NCI-H345 (cell line): Measurements from ENCODE around the gene NRXN3.
"Not testable (repeated sequence)": the region's sequence is repeated elsewhere in the genome, so short reads cannot be mapped to it uniquely, and the experiment has no call there.

Experiments used
- DNase-seq: peaks from one replicate; lab custom pipeline; 2025; lab: John Stamatoyannopoulos, UW

The NRXN3 gene

DNA sequence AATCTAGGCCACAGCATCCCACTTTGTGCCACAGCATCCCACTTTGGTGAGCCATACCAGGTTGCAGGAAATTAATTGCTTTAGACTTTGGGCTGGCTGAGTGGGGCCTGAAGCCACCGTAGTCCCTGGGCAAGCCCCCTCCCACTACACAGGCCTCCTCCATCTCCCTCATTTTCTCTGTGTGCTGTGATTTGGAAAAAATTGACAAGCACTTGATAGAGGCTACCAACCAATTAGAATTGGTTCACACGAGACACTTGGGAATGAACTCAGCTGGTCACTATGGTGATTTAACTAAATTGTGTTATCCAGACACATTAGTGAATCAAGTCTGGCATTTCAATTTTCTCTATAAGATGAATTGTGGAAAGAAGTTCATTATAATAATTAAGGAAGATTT is 1560.0 kb downstream of the NRXN3 start:
- no peak for DNase-seq

DNA sequence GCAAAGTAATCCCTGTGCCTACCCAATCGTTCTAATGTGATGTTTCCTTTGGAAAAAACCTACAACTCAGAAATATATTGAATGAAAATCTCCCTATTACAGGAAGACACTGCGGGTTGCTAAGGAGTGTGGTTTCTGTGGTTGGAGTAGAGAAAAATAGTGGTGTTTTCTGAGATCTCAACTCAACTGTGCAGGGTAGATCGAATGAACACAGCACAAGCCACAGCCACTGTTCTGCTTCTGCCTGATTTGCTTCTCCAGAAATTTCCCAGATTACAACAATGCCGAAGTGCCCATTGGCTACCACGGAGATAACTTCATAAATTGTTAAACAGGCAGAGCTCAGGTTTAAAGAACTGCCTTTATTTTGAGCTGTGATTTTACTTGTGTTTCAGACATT is 1560.8 kb downstream of the NRXN3 start:
- no peak for DNase-seq

DNA sequence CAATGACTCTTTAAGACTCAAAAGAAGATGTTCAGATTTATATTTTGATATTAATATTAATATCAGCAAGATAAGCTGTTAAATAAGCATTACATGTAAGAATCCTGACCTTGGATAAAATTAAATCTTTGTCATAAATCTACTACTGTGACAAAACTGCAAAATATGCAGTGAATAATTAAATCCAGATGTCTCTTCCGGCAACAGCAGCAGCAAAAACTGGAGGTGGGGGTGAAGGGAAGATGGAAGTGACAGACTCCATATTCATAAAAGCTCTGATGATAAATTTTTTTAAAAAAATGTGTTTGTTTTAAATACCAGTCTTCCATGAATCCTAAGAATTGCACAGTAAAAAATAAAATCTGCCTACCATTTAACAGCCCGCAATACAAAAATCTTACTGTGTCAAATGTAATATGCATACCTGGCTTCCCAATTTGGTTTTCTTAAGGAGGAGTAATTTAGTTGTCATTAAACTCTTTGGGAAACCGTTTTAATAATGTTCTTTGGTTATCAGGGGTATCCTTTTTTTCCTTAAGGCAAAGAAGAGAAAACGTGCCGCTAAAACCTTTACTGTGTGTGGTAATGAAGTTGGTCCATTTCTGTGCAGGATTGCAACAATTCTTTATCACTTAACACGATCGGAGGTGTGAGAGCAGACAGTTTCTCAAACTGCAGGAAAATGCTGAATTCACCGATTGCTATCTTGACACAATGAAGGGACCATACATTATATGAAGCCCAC is 1562.9 kb downstream of the NRXN3 start:
- no peak for DNase-seq

DNA sequence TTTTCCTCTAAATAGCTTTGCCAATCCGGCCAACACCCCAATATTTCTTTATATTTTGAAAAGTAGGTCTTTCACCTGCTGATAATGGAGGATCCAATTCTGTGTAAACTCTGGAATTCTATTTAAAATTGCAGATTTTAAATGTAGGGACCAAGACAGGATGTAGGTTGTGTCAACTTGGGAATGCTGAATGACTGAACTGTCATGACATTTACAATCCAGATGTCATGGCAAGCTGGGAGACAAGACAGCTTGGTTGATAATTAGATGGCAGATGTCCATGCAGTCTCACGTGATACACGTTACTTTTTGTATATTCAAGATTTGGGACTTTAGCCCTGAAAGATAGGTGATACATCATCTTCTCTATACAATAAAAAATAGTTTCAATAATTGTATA is 1564.0 kb downstream of the NRXN3 start:
- no peak for DNase-seq

DNA sequence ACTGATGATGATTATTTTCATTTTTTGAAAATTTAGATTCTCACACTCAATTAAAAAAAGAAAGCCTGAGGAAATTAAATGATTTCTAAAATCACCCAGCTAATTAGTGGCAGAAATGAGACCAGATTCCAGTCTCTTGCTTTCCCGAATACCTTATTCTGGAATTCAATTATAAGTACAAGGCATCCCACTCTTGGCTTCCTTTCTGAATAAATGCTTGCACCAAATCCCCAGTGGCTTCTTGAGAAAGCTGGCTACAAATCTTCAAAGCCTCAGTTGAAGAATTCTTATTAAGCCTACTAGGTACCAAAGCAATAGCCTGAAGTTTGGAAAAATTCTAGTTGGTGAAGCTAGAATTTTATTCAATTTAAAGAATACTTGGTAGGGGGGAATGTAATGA is 1564.5 kb downstream of the NRXN3 start:
- no peak for DNase-seq

DNA sequence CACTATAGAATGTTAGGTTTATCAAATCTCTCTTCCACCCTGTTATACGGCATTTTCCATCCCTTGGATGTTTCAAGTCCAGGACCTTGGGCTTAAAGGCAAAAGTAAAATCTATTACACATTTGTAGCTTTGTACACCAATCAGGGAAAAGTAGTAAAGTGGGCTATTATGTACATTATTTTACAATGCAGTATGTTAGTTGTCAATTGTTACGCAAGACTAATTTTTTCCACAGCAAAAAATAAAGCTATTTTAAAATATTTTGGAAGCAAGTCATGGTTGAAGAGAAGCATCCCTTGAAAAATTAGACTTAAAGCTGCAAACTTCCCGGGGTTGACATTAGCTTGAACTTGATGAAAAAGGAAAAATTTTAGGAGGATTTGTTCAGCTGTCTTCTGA is 1564.9 kb downstream of the NRXN3 start:
- DNase-seq = no peak

DNA sequence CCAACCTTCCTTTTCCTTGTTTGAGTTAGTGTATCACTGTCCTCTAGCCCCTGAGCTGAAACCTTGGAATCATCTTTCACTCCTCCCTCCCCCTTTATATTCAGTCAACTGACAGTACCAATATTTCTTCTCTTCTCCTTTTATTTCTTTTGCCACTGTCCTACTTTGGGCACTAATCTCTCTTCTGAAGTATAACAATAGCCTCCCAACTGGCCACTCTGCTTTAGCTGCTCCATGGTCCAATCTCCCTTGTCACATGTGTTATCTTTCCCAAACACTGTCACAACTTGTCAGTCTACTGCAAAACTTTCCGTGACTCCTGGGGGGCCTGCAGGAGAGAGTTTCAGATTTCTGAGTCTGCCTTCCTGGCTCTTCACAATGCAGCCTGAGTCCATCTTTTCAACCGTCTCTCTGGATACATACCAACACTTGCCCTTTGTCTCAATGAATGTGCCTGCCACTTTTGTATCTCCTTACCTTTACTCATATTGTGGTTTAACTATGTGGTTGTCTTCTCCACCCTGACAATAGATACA is 1570.0 kb downstream of the NRXN3 start:
- DNase-seq = no peak

DNA sequence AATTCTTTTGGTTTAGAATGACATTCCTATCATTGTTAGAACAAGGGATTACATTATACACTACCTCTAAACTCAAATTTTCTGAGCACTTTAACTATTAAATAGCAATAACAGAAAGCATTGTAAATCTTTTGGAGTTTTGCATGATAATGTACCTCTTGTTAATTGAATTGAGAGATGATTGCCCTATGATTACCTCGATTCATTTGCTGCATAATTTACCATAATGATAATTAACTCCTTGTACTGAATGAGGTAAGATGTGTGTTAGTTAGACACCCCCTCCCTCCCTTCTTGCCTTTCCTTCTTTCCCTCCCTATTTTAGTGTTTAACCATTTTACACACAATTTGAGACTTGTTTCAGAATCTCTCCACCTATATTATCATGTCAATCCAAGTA is 1572.0 kb downstream of the NRXN3 start:
- DNase-seq = no peak

DNA sequence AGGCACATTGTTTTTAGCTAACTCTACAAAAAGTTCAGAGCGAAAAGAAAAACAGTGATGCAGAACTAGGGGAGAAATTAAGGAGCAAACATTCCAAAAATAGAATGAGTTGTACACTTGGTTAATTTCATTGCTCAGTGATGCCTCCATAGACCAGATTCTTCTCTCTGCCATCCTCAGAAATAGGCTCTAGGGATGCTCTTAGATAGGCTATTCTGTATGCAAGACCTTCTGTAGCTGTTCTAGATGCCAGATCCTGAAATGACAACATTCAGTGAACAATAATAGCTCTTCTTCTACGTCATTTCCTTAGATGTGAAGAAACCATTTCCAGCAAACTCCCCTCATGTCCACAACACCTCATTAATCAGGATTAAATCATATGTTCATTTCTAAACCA is 1574.9 kb downstream of the NRXN3 start:
- no peak for DNase-seq

DNA sequence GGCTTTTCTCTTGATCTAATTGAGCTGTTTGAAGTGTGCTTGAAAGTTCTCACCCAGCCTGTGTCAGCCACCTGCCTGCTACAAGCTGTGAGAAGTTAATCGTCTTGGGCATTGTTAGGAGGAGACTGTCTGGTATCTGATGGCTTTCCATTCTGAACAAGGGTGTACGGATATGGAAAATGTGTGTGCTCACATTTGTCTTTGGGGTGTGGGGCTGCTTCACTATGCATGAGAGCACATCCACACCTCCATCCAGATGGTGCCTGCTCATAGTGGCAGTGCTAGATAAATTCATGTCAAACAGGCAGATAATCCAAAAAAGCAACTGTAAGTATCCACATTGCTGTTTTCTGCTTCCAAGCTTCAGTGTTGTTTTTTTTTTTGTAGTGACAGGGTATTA is 1578.9 kb downstream of the NRXN3 start:
- DNase-seq = peak; percentile 4

DNA sequence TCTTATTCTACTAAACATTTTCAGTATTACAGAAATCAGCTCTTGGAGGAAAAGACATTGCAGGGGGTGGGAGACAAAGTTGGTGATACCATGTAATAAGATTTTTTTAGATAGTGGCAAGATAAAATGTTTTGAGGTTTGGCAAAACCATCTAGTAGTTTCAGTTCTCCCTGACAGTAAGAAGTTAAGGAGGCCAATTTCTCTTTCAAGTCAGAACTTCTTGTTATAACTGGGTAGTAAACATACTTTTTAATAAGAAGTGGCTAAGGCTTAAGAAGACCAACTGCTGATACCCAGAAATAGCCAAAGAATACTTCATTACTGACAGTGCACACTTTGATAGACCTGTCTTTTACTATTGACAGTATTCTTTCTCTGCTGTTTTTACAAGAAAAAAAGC is 1588.8 kb downstream of the NRXN3 start:
- DNase-seq = no peak

DNA sequence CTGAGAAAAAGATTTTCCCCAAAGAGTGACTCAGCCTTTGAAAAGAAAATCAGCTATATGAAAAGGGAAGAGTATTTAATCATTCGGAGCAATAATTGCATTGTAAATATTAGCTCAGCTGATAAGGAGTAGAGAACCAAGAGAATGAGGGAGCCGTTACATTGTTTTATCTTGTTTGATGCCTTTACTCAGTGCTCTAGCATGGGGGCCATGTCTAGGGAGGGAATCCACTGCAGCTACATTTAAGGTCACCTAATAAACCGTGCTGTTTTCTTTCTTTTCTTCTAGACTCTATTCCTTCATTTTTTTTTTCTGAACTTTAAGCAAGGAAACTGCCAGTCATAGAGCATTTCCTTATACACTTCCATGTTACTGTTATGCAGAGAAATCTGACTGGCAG is 1594.2 kb downstream of the NRXN3 start:
- peak; percentile 24 for DNase-seq

DNA sequence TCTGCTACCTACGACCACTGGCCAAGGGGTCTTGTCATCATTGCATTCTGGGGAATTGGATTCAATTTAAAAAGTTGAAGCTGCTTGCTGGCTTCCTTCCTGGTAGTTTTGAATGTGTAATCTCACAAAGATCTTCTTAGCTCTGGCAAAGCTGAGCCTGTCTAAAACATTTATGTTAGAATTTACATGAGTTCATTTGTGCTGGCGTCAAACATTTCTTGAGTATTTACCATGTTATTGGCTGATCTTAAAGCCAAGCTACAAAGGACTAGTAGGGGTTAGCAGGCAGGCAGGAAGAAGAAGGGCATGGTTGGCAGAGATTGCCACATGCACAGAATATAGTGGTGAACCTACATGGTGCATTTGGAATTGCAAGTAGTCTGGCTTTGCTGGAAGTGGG is 1596.3 kb downstream of the NRXN3 start:
- DNase-seq = no peak

DNA sequence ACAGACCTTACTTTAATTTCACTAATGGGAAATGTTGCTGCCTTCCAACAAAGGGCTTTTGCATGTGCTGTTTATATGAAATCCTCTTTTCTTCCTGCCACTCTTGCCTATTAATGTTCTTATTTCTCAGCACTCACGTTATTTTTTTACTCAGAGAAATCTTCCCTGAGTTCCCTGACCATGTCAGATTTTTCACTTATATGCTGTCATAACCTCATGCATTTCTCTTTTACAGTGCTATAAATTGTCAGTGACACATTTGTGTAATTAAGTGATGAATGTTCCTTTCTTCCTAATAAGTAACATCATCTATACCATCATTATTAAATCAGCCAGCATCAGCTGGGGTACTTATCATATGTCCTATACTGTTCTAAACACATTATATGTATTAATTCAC is 1597.1 kb downstream of the NRXN3 start:
- no peak for DNase-seq

DNA sequence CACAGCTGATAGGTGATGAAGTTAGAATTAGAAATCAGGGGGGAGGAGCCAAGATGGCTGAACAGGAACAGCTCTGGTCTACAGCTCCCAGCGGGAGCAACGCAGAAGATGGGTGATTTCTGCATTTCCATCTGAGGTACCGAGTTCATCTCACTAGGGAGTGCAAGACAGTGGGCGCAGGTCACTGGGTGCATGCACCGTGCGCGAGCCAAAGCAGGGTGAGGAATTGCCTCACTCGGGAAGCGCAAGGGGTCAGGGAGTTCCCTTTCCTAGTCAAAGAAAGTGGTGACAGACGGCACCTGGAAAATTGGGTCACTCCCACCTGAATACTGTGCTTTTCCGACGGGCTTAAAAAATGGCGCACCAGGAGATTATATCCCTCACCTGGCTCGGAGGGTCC is 1597.5 kb downstream of the NRXN3 start:
- not testable (repeated sequence) for DNase-seq

DNA sequence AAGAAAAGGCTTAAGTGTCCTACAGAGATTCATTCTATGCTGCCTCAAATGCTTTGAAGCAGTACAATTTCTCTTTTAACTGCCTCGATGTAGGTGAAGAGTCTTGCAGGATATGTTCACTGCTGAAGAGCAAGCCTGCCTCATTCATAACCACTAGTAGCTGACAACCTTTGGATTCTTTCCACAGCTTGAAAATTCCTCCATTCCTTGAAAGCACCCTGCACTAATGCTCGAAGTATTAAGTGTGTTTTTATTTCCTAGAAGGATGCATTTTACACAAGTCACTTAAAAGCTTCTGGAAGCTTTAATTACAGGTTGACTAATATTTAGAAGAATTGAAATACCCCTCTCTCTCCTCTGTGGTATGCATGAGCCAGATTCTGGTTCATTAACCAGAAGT is 1611.7 kb downstream of the NRXN3 start:
- DNase-seq = no peak

DNA sequence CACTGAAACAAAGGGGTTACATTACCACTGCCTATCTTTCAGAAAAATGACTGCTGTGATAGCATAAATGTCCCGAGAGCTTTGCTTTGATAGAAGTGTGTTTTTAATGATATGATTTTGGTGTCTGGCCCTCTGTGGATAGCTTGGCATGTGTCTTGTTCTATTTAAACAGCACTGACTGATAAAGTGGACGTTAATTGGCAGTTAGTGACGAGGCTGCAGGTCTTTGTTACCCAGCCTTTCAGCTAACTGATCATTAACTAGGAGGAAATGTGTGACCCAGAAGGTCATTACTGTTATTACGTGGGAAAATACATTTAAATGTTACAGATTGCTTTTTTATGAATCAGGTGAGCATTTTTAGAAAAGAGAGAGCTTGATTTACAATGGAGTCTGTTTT is 1612.9 kb downstream of the NRXN3 start:
- no peak for DNase-seq

DNA sequence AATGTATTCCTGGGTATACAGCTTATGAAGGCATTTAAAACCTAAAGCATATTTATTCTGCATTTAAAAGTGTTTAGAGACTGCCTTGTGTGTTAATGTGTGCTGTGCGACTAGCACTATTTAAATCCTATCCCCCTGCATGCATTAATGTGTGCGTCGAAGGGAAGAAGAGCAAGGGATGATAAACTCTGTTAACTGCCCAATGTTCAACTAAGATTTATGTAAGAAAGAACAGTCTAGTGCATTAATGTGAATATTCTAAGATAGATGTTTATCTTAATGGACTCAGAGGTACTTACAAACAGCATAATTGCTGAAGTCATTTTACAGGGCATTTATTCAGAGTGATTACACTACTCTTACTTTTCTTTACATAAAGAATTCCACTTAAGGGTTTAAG is 1616.3 kb downstream of the NRXN3 start:
- no peak for DNase-seq

DNA sequence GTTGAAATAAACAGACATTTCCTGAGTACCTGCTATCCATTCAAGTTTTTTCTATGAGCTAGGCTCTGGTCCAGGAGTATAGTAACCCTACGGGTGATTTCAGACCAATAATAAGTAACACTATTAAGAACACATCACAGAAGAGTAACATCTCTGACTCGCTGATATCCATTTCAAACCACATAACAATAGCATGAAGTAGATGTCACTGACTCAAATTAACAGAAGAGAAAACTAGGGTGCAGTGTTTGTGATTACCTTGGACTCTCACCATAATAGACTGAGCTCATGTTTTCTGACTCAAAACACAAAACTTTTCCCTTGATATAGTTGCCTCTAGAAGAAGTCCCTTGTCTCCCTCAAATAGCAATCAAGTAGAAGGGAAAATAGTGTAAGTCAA is 1618.2 kb downstream of the NRXN3 start:
- no peak for DNase-seq

DNA sequence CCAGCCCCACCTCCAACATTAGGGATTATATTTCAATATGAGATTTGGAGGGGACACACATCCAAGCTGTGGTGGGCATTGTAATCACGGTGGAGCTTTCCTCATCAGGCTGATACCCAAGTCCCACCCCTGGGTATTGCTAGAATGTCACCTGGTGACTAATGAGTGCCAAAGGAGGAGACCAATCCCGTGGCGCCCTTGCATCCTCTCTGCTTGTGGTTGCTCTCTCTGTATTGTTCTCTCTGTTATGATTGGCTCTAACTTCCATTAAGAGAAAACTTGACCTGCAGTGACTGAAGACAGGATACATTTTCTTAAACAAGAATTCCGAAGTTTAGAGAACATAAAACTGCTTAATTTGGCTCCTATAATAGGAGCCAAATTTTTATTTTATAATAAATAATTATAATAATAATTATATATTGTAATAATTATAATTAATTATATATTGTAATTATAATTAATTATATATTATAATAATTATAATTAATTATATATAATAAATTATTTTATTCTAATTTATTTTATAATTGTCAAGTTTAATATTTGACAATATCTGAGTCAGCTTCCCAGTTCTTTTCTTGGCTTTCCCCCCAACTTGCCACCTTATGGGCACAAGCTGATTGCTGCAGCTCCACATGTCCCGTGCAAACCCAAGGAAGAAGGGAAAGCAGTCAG is 1621.0 kb downstream of the NRXN3 start:
- DNase-seq = no peak

DNA sequence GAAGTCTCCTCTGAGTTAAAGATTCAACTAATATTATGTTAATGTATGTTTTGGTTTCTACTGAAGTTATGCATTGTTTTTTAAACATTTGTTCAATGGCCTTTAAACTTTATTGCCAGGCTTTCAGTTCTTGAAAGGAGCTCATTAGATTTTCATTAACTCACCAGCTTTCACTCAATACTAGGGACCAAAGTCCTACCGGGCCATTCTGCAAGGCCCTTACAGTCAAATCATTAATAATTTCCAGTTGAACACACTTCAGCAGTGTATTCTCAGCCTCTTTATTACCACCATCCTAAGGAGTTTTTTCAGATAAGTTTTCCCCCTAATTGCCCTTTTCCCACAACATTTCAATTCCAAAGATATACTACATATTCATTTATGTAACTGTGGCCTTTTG is 1631.9 kb downstream of the NRXN3 start:
- no peak for DNase-seq

DNA sequence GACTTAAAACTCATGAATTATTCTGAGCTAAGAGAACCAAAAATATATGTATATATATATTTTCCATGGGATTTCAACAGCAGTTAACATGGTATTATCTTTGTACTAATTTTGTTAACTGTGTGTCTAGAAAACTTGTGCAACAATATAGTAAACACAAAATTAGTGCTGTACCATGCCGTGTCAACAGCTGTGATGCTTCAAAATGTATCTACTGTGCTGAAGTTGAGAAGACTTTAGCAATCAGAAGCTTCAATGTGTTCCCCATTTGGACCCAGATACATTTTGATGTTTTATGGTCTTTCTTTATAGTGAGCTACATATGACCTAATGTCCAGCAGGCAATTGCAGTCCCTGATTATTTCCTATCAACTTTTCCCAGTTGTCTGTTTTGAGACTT is 1635.5 kb downstream of the NRXN3 start:
- no peak for DNase-seq

DNA sequence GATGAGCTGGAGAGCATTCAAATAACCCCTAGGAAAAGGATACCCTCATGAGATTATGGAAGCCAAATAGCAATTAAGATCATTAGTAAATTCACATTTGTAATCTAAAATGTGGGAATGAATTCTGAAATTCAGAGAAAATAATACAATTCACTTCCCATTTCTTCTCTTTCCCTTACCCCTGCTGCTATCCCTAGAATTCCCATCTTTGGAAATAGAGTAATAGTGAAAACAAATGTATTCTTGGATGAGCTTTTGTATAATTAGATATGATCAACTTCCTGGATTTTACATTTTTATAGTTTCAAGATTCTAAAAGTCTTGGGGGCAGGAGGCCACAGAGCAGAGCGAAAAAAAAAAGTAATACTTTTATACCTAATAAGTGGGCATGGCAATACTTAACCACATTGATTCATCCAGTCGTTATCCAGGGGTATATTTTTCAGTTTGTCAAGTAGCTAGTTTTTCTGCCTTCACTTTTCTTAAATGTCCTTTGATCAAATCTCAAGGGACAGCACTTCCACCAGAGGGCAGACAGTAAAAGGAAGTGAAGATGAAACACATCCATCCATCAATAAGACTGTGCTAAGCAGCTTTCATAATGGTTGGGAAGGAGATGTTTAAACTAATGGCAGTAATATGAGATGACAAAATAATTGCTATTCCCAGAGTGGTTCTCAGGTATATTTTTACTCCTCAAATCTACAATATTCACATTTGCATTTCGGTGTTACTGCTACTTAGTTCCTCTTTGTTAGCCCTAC is 1639.9 kb downstream of the NRXN3 start:
- DNase-seq = peak; percentile 14
